GM04503 (cell line): ENCODE results near the gene TBC1D22A.

ENCODE experiments used
- DNase-seq: peaks from one replicate; pipeline ENCODE4 v3.0.0-alpha.2; 2012; ENCODE audit warnings: low read depth

TBC1D22A gene

DNA sequence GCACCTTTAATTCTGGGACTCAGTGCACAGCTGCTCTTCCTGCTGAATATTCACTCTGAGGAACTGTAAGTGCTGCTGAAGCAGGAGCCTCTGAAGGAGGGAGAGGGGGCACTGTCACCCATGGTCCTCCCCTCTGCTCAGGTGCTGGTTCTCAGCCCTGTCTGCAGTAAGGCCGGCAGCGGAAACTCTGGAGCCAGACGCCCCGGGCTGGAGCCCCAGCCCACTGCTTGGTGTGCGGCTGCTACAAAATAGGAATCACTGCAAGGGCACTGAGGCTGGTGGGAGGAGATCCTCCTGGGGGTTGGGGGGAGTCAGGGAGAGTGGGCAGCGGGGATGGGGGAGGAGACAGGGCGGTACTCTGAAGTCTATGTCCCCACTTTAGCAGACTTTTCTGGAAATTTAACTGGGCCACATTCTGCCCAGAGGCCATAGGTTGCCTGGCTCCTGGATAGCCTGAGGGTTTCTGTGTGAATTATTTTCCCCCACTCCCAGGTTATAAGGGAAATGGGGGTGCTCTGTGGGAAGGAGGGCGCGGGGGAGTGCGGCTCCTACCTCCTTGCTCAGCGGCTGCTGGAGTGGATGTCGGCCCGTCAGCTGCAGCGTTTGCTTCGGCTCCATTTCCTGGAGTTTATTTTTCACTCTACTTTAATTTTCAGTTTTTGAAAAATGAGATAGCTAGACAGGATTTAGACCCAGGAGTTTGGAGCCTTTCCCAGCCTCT, 33.6 kb downstream of the TBC1D22A start:
- no peak for DNase-seq

DNA sequence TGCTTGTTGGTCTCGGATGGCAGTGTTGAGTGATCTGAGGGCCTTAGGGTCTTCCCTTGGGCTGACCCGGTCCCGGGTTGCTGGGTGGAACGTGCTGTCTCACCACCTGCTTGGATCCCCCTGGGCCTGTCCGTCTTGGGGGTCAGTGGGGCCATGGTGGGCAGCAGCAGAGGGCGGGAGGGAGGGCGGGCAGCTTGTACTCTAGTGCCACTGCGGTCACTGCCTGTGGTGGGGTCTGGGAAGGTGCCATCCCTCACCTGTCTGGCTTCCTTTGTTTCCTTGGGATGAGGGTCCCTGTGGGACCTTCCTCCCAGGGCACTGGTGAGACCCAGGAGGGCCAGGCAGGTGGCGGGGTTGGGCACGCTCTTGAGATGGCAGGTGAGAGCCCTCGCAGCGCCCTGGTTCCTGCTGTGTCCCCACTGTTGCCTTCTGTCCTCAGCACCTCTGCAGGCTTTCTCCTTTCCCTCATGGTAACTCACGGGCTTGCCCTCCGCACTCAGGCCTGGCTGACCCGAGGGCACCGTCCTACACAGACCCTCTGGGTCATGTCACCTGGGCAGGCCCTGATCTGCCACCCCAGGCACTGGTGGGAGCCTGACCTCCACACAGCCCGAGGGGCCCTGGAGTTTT, 34.2 kb downstream of the TBC1D22A start:
- DNase-seq = no peak

DNA sequence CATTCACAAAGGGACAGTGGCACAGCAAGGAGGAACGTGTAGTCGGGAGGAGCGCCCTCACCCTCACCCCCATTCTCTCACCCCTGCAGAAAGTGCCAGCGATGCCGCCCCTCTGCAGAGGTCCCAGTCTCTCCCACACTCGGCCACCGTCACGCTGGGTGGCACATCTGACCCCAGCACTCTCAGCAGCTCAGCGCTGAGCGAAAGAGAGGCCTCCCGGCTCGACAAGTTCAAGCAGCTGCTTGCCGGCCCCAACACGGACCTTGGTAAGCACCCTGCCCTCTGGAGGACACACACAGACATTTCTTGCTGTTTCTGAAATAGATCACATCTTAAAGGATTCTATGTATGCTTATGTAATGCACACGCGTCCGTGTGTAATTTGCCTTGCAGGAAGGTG, 34.9 kb downstream of the TBC1D22A start:
- no peak for DNase-seq

DNA sequence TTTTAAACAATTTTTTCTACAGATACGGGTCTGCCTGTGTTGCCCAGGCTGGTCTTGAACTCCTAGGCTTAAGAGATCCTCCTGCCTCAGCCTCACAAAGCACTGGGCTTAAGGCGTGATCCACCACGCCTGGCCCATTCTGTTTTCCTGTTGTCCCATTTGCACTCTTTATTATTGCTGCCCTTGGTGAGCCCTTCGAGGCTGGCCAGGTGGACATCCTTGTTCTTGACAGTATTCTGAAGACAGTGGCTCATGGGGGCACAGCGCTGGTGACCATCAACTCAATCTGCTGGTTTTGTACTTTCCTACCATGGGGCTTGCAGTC, 35.6 kb downstream of the TBC1D22A start:
- DNase-seq = no peak

DNA sequence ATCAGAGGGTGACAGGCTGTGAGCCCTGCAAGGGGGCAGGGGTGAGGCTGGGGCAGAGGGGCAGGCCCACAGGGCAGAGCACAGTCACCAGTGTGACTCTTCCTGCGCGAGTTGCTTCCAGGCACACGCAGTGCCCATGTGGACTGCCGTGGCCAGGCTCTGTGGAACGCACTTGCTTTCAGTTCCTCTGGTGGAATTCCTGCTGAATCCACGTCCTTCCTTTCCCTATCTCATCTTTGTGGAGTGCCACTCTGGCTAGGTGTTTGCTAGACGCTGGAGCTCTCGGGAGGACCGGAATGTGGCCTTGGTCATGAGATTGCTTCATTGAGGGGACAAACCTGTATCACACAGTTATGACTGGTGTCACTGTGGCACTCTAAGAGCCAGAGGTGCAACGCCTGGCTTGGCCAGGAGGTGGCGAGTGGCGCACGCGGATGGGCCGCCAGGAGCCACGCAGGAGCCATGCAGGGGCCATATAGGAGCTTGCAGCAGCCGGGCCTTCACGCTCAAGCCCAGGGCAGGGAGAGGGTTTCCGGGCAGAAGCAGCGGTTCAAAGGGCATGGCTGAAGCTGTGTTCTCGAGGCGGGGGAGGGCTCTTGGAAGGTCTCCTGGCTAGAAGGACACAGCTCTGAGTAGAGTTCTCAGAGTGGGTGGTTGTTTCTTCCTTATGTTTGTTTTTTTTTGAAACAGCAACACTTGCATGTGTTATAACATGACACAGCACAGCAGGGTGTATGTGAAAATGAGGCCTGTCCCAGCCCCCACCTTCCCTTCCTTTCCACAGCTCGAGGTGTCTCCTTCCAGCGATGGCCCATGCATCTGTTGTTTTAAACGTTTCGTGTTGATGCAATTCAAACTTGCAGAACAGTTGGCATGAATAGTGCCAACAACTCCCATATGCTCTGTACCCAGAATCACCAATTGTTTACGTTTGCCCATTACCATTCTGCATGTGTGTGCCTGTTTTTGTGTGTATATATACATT, 36.2 kb downstream of the TBC1D22A start:
- no peak for DNase-seq

DNA sequence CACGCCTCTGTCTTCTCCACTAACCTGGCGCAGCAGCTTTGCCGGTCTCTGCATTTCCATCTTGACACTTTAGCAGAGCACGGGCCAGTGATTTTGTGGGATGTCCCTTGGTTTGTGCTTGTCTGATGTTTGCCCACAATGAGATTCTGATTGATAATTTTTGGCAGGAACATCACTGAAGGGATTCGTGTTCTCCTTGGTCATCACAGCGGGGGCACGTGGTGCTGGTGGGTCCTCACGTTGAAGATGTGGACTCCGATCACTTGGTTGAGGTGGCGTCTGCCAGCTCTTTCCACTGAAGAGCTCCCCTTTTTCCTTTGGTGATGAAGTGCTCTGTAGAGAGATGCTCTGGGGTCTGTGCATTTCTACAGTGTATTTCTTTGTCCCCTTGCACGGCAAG, 37.2 kb downstream of the TBC1D22A start:
- no peak for DNase-seq

DNA sequence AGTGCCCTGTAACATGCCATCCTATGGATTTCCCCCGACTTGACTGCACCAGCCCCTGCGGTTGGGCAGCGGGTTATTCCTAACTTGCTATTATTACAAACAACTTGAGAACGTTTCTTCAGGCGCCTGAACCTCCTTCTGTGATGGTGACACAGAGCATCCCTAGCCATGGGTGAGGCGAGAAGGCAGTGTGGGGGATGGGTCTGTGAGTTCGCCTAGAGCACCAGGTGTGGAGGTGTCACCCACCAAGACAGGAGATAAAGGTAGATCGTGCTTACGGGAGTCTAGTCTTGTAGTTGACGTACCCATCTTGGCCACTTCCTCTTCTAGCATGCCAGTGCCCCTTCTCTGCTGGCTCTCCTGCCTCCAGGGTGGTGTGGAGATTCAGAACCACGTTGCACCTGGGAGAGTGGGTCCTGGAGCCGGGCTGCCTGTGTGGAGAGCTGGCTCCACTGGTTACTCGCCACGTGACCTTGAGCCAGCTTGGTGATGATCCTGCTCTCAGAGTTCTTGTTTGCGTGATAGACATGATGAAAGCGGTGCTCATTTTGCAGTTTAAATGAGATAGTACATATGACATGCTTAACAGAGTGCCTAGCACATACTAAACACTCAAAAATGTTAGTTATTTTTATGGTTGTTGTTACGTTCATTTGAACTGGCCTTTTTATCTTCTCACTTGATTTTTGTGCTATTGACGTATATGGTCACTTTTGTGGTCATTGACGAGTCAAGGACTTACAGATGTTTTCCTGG, 37.8 kb downstream of the TBC1D22A start:
- DNase-seq = no peak

DNA sequence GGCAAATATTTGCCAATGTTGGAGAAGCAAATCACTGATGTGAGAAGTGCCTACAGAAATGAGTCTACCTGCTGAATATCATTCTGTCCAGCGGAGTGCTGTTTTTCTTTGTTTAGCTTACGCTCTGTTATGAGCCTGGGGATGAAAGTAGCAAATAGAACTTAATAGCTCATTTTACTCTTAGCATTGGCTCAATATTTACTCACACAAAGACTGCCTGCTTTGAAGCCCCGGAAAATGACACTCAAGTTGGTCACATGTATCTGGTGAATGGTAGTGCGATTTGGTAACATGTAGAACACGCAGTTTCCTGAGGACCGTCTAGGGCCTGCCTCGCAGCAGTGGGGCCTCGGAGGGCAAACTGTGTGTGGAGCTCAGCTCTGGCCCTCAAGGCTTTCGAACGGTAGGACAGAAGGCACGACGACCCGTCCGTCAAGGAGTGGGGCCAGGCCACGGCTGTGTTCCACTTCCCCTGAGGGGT, 38.9 kb downstream of the TBC1D22A start:
- DNase-seq = no peak

DNA sequence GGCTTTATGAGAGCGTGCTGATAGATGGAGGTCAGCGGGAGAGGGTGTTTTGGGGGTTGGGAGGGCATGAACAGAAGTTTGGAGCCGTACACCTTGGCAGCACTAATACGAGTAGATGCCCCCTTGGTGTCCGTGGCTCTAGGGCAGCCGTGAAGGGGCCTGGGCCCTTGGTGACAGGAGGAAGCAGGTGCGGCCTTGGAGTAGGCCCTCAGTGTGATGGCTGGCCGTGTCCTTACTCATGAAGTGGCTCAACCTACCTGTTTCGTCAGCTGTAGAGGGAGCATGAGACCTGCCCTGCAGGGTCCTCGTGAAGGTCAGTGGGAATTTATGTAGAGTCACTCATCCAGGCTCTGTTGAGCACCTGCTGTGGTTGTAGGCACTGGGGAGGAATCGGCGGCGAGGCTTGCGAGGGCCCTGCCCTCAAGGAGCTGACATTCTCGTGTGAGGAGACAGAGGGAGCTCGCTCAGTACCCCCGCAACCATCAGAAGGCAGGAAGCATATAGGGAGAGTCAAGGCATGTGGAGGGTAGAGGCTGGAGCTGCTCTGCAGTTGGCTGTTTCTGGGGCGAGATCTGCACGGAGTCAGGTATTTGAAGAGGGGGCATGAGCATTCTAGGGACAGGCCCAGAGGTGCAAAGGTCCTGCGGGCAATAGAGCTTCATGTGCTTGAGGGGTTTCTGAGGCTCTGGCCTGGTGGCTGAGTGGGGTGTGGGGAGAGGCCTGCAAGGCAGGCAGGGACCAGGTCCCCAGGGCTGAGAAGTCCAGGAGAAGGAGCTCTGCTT, 39.6 kb downstream of the TBC1D22A start:
- DNase-seq = no peak

DNA sequence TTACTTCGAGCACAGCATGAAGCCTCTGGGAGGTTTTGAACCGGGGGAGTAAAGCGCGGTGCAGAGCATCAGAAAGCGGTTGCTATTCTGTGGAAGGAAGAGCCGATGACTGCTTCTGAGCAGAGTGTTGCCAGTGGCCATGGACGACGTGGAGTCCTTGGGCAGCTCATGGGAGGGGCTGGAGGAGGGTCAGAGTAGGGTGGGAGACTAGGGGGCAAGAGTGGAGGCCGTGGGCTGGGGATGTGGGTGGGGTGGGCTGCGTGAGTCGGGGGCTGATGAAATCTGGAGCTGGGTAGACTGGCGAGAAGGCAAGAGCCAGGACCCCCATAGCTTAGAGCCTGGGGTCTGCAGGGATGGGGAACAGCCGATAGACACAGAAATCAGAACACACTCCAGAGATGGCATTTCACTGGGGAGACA, 40.2 kb downstream of the TBC1D22A start:
- DNase-seq = no peak

DNA sequence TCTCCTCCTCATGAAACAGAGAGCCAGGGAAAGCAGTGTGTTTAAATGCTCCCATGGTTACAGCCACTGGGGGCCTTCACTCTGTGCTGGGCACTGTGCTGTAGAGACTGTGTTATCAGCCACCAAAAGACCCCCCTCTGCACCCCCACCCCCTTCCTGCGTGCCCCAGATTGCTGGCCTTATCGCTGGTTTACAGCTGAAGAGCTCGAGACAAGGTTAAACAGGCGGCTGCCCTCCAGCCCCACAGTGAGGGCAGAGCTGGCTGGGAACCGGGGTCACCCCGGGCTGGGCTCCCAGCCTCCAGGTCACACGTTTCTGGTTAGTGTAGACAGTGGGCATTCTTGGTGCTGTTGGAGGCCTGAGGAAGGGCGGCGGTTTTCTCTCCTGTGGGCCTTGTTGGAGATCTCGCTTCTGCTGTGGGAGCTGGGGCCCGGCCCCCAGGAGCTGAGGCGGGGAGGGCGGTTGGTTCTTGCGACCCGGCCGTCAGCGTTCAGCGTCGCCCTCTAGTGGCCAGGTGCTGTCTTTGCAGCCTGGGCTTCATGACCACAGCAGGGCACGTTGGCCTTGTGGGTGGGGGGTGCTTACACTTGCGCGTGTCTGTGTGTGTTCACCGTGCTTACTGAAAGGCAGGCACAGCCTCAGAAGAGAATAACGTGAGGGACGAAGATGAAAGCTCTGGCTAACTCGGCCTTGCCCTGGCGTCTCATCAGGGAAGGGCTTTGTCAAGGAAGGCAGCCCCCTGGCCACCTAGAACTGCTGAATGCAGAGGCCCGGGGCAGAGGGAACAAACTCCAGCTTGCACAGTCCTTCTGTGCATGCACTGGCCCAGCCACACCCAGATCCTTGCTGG, 40.8 kb downstream of the TBC1D22A start:
- DNase-seq = no peak

DNA sequence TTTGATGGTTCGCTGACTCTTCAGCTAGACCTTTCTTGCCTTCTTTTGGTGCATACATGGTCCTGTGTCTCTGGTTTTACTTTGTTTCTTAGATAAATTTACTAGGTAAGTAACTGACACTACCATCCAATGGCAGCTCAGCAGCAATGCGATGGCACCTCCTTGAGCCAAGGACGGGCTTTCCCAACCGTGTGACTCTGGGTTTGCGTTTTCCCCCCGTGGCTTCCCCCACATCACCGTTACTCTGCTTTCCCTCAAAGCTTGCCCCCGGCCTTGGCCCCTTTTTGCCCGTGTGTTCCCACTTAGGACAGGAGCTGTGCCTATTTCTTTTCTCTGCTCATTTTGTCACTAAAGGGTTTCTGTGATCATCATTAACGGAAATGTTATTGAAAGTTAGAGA, 41.5 kb downstream of the TBC1D22A start:
- DNase-seq = no peak

DNA sequence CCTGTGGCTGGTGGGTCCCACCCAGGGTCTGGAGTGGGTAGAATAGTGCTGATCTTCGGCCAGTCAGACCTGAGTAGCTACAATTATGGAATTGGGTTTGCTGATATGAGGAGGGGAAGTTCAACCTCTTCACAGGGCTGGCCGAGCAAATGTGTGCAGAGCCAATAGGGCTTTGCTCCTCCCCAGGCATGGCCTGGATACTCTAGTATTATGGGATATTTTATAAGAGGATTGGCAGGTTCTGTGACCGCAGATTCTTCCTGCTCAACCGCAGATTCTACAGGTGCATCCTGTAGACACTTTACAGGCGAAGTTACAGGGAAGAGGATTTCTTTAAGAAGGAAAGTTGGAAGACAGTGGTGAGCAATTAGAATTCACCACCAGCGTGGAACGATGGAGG, 44.3 kb downstream of the TBC1D22A start:
- no peak for DNase-seq

DNA sequence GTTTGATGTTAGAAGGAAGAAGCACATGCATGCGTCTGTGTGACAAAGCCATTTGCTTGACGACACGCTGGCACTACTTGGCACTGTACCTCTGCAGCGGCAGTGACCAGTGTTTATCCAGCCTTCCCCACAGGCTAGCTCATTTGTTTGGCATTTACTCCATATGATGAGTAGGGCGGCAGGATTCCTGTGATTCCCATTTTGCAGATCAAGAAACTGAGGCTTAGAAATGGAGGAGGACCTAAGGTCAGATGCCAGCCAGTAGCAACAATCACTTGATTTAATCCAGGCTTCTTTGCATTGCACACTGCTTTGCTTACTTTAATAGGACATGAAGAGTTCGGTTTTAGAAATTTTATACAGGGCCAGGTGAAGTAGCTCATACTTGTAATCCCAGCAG, 45.0 kb downstream of the TBC1D22A start:
- DNase-seq = no peak

DNA sequence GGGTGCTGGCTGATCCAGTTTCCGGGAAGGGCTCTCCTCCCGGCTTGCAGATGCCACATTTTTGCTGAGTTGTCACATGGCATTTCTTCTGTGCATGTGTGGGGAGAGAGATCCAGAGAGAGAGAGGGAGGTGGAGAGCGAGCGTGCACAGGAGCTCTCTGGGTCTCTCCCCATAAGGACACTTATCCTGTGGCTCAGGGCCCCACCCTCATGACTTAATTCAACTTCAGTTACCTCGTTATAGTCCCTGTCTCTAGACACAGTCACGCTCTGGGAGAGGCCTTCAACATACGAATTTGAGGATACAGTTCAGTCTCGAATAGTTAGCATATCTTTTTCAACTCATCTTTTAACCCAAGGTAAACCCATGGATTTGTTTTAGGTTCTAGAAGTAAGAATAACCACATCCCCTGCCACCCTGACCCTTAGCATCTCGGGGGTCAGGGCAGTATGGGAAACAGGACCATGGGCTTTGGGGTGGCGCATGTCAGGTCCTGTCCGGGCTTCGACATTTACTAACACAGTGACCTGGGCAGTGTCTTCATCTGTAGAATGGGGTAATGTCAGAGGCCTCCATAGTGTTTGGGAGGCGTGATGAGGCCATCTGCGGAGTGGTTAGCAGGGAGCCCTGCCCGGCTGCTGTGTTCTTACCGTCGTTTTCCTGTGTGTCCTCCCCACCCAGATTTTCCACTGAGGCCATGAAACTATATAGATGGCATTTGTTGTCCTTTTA, 46.9 kb downstream of the TBC1D22A start:
- no peak for DNase-seq

DNA sequence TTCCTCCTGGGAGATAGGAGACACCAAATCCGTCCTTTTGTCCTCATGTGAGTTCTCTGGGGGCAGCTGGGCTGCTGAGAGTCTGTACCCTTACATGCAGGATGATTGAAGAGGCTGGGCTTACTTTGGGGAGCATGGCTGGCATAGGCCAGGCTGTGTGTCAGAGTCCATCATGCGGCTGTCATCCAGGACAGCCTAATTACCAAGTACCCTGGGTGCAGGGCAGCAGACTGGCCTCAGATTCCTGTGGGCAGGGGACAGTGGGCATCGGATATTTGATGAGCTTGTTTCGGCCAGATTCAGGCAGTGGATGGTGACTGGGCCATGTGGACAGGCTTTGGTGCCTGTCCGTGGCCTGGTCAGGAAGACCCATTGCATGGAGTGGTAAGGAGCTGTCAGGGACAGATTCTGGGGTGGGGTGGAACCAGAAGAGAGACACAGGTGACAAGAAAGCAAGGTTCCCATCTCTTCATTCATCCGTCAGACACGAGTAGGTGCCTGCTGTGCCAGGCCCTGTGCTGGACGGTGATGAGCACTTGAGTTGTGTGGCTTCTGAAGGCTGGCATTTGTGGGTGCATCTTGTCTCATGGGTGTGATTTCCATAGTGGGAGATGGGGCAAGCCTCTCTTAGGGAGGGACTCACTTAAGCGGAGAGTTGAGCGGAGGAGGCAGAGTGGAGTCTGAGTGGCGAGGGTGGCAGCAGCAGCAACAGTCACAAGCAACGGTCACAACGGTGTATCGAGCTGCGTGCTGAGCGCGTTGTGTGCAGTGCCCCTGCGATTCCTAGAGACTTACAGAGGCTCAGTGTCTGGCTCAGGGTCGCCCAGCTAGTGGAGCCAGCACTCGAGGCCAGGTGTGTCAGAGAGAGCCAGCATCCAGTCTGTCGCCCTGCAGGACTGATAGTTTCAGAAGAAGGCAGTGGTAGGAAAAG, 48.7 kb downstream of the TBC1D22A start:
- no peak for DNase-seq

DNA sequence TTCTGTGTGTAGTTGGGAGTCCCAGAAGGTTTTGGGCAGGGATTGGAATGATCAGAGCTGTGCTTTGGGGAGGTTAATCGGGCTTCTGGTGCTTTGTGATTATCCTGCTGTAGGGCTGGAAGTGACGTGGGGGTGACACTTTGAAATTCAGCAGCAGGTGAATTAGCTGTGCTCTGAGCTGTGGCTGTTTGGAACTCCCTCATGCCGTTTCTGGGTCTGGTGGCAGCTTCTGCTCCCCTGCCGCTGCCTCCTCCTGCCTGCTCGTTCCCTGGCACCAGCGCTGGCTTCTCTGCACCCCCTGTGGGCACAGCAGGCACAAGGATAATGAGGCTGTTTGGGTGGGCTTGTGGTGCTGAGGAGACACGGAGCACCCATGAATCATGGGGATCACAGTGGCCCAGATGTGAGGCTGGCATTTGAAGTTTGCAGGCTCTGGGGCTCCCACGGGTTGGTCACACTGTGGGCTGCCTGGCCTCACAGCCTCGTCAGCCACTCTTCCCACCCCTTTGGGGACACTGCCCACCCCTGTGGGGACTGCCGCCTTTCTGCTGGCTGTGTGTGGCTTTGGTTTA, 49.7 kb downstream of the TBC1D22A start:
- no peak for DNase-seq

DNA sequence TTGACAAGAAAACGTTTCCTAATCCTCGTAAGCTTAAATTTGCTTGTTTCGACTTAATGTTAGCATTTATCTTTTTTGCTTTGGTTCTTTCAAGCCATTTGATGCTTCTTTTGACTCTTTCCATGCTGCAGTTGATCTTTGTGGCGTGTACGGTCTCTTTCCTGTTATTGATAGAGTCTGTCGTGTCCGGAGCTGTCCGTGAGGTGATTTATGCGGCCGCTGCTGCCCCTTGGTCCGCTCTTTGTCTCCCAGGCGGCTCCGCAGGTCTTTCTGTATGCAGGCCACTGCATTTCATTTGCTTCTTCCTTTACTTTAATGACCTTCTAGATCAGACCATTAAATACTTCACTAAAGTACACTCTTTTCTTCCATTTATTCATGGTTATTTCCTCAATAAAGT, 50.3 kb downstream of the TBC1D22A start:
- no peak for DNase-seq
